Measurements from ENCODE around the gene KLHL6. TPM values are rescaled to one million over a fixed set of nuclear protein-coding genes. Genes with fewer than 3 reads are reported as not detected.
A peak's percentile ranks its signal among the peaks of the same experiment; 100 is the strongest.

Gene KLHL6
- total RNA-seq, 1 donor from 2014 or later: not detected

DNA sequence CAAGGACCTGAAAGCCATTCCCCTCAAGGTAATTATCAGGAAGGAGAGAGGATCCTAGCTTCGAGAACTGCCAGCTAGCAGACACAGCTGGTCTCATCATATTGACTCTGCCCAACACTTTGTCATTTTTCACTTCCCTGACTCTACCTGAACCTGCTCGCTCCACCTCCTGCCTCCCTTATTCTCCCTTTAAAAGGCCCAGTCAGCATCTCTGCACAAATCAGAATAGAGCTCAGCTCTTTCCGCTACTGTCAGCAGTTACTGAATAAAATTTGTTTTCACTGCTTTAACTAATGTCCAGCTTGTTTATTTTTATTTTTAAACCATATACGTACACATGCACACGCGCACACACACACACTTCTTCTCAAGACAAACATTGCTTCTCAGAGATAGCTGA is 69.9 kb downstream of the KLHL6 start:
- no peaks in the 10 kb centered on the region for H3K36me3 Mint-ChIP-seq (ENCODE audit: unreplicated experiment)
- H3K9me3 Mint-ChIP-seq (ENCODE audit: unreplicated experiment): no peaks in the 10 kb centered on the region
- TF ChIP-seq, protein P1, sequence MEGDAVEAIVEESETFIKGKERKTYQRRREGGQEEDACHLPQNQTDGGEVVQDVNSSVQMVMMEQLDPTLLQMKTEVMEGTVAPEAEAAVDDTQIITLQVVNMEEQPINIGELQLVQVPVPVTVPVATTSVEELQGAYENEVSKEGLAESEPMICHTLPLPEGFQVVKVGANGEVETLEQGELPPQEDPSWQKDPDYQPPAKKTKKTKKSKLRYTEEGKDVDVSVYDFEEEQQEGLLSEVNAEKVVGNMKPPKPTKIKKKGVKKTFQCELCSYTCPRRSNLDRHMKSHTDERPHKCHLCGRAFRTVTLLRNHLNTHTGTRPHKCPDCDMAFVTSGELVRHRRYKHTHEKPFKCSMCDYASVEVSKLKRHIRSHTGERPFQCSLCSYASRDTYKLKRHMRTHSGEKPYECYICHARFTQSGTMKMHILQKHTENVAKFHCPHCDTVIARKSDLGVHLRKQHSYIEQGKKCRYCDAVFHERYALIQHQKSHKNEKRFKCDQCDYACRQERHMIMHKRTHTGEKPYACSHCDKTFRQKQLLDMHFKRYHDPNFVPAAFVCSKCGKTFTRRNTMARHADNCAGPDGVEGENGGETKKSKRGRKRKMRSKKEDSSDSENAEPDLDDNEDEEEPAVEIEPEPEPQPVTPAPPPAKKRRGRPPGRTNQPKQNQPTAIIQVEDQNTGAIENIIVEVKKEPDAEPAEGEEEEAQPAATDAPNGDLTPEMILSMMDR (IDR thresholded peaks at IDR 0.05): no peak
- no peak overlapping the region for H3K4me3 Mint-ChIP-seq (ENCODE audit: unreplicated experiment)
- H3K27me3 Mint-ChIP-seq (ENCODE audit: unreplicated experiment): no peaks in the 10 kb centered on the region
- no peak overlapping the region for H3K27ac Mint-ChIP-seq (ENCODE audit: unreplicated experiment)
- no peak for DNase-seq (ENCODE audit: extremely low spot score, unreplicated experiment)
- H3K4me1 Mint-ChIP-seq (ENCODE audit: unreplicated experiment): peaks cover 15% of the 10 kb centered on the region

DNA sequence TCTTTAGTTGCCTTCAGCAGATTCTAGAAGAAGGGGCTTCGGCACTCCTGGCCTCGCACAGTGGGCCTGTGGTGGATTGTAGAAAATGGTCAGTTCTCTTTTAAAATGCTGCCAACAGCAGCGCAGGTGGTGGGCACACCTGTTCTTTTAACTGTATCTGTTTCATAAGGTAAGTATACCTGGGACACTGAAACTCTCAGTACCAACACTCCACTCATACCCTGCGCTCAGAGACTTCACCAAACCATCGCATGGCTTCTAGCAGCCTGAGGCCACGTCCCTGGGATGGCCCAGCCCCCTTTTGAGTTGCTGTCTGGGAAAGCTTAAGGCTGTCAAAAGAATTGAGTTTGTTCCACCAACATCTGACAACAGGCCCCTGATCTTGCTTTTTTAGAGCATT is 70.4 kb downstream of the KLHL6 start:
- peak; percentile 56 for DNase-seq (ENCODE audit: extremely low spot score, unreplicated experiment)

DNA sequence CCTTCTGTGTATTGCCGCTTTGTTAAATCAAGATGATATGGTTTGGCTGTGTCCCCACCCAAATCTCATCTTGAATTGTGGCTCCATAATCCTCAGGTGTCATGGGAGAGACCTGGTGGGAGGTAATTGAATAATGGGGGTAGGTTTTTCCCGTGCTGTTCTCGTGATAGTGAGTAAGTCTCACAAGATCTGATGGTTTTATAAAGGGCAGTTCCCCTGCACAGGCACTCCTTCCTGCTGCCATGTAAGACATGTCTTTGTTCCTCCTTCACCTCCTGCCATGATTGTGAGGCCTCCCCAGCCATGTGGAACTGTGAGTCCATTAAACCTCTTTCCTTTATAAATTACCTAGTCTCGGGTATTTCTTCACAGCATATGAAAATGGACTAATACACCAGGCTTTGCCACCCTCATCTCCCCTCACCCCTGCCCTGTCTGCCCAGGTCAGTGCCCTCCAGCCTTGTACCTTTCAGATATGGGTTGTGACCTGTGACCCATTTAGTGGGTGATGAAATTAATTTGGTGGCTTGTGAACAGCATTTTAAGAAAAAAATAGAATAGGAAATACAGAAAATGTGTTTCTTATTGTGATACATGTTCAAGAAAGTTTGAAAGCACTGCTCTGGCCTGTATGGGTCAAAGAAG is 71.0 kb downstream of the KLHL6 start:
- Mint-ChIP-seq H3K4me1 (ENCODE audit: unreplicated experiment) (peaks cover 15% of the 10 kb centered on the region), H3K9me3 (ENCODE audit: unreplicated experiment) (no peaks in the 10 kb centered on the region), H3K27me3 (ENCODE audit: unreplicated experiment) (no peaks in the 10 kb centered on the region), H3K4me3 (ENCODE audit: unreplicated experiment) (no peak overlapping the region), H3K36me3 (ENCODE audit: unreplicated experiment) (no peaks in the 10 kb centered on the region), H3K27ac (ENCODE audit: unreplicated experiment) (no peak overlapping the region)
- TF ChIP-seq, protein P1 (IDR thresholded peaks at IDR 0.05): no peak
- DNase-seq (ENCODE audit: extremely low spot score, unreplicated experiment): no peak

More for the DNA sequence above, 70.4 kb downstream of the KLHL6 start:
- Mint-ChIP-seq H3K27me3 (ENCODE audit: unreplicated experiment) (no peaks in the 10 kb centered on the region), H3K4me3 (ENCODE audit: unreplicated experiment) (no peak overlapping the region), H3K4me1 (ENCODE audit: unreplicated experiment) (peaks cover 15% of the 10 kb centered on the region), H3K36me3 (ENCODE audit: unreplicated experiment) (no peaks in the 10 kb centered on the region), H3K27ac (ENCODE audit: unreplicated experiment) (no peak overlapping the region), H3K9me3 (ENCODE audit: unreplicated experiment) (no peaks in the 10 kb centered on the region)
- TF ChIP-seq, protein P1 (IDR thresholded peaks at IDR 0.05): no peak

DNA sequence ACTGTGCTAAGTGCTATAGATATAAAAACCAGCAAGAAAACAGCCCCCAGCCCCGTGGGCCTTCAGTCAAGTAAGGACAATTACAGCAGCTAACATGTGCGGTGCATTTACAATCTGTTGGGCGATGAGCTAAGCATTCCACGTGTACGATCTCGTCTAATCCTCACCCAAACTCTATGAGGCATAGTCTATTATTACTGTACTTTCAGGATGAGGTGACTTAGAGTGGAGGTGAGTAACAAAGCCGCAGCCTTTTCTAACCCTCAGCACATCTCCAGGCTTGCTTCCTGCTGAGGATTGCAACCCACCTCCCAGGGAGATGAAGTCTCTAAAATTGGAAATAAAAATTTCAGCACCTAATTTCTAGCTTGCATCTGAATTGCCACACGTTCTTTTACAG is 73.9 kb downstream of the KLHL6 start:
- Mint-ChIP-seq H3K27ac (ENCODE audit: unreplicated experiment) (no peak overlapping the region), H3K36me3 (ENCODE audit: unreplicated experiment) (no peaks in the 10 kb centered on the region), H3K27me3 (ENCODE audit: unreplicated experiment) (peaks cover 3% of the 10 kb centered on the region), H3K4me3 (ENCODE audit: unreplicated experiment) (no peak overlapping the region), H3K4me1 (ENCODE audit: unreplicated experiment) (peaks cover 13% of the 10 kb centered on the region), H3K9me3 (ENCODE audit: unreplicated experiment) (no peaks in the 10 kb centered on the region)
- peak; percentile 11 for DNase-seq (ENCODE audit: extremely low spot score, unreplicated experiment)
- TF ChIP-seq, protein P1 (IDR thresholded peaks at IDR 0.05): no peak

DNA sequence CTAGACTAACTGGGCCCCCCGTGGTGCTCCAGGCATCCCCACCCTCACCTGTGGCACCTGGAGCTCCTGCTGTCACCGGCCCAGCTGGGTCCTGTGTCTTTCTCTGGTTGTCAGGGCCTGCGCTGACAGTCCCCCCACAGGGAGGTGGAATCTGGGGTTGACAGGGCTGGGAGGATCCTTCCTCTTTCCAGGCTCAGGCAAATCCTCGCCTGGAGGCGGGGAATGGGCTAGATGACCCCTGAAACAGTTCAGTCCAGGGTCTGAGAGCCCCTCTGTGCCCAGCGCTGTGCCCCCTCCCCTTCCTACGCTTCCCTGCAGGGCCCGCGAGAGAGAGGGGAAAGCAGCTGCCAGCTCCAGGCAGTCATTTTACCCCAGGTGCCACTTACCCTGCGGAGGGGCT is 77.0 kb downstream of the KLHL6 start:
- H3K4me3 Mint-ChIP-seq (ENCODE audit: unreplicated experiment): no peak overlapping the region
- H3K4me1 Mint-ChIP-seq (ENCODE audit: unreplicated experiment): peaks cover 6% of the 10 kb centered on the region
- no peak overlapping the region for H3K27ac Mint-ChIP-seq (ENCODE audit: unreplicated experiment)
- peaks cover 27% of the 10 kb centered on the region for H3K27me3 Mint-ChIP-seq (ENCODE audit: unreplicated experiment)
- peak; percentile 64 for DNase-seq (ENCODE audit: extremely low spot score, unreplicated experiment)
- TF ChIP-seq, protein P1 (IDR thresholded peaks at IDR 0.05): no peak
- H3K36me3 Mint-ChIP-seq (ENCODE audit: unreplicated experiment): no peaks in the 10 kb centered on the region
- H3K9me3 Mint-ChIP-seq (ENCODE audit: unreplicated experiment): no peaks in the 10 kb centered on the region
